Effector memory CD8-positive, alpha-beta T cell (primary cell): ENCODE data around the gene CSNK1A1.
A peak's percentile ranks its signal among the peaks of the same experiment; 100 is the strongest.

Source experiments
- ATAC-seq: fragments of 150-1000 bp; cut with Tn5 transposase; replicated peaks from 2 replicates; pipeline ENCODE4 v1.10.0; 2021; ENCODE audit warnings: mild to moderate bottlenecking, moderate library complexity
- DNase-seq, 3 experiments: peaks; one replicate each; pipeline ENCODE4 v3.0.0; 2021
- H3K27ac Mint-ChIP-seq, 2 donors: one replicate each; pipeline ENCODE4 v1.8.0; 2022; ENCODE audit warnings: mild to moderate bottlenecking in 2 of 2, mixed read lengths in 2 of 2, moderate library complexity in 2 of 2
- H3K27me3 Mint-ChIP-seq, 2 donors: one replicate each; pipeline ENCODE4 v1.8.0; 2022; ENCODE audit warnings: mixed read lengths in 2 of 2
- H3K36me3 Mint-ChIP-seq: one replicate; pipeline ENCODE4 v1.8.0; 2022; ENCODE audit warnings: mild to moderate bottlenecking, moderate library complexity, mixed read lengths; ENCODE audit not compliant: insufficient read depth
- H3K4me1 Mint-ChIP-seq, 2 donors: one replicate each; pipeline ENCODE4 v1.8.0; 2022; ENCODE audit warnings: low read depth in 2 of 2, mixed read lengths in 2 of 2
- H3K4me3 Mint-ChIP-seq, 2 donors: one replicate each; pipeline ENCODE4 v1.8.0; 2022; ENCODE audit warnings: mild to moderate bottlenecking in 2 of 2, mixed read lengths in 2 of 2, moderate library complexity in 2 of 2
- H3K9me3 Mint-ChIP-seq, 2 donors: one replicate each; pipeline ENCODE4 v1.8.0; 2022; ENCODE audit warnings: mixed read lengths in 2 of 2

CSNK1A1 gene

DNA sequence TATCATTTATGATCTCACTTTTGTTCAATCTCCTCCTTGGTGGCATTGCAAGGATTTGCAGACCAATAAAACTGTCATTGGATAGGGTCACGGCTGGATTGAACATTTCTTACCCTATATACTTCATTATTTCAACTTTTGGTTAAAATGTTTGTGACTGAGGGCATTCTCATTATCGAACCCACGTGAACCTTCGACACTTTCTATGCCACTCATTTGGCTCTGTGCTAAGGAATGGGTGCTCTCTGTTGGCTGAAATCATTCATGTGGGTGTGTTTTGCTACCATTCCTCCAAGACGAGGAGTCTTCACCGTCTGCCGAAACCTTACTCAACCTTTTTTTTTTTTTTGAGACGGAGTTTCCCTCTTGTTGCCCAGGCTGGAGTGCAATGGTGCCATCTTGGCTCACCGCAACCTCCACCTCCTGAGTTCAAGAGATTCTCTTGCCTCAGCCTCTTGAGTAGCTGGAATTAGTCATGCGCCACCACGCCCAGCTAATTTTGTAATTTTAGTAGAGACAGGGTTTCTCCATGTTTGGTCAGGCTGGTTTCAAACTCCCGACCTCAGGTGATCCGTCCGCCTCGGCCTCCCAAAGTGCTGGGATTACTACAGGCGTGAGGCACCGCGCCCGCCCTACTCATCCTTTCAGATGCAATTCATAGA, 62.5 kb downstream of the CSNK1A1 start:
- no peaks in the 10 kb centered on the region for H3K36me3 Mint-ChIP-seq
- H3K27ac Mint-ChIP-seq = no peak overlapping the region
- ATAC-seq (no peak), DNase-seq (no peak)
- H3K9me3 Mint-ChIP-seq = no peaks in the 10 kb centered on the region
- no peak overlapping the region for H3K4me3 Mint-ChIP-seq
- no peaks in the 10 kb centered on the region for H3K27me3 Mint-ChIP-seq
- peaks cover 0 to 3% of the 10 kb centered on the region in 2 donors for H3K4me1 Mint-ChIP-seq

DNA sequence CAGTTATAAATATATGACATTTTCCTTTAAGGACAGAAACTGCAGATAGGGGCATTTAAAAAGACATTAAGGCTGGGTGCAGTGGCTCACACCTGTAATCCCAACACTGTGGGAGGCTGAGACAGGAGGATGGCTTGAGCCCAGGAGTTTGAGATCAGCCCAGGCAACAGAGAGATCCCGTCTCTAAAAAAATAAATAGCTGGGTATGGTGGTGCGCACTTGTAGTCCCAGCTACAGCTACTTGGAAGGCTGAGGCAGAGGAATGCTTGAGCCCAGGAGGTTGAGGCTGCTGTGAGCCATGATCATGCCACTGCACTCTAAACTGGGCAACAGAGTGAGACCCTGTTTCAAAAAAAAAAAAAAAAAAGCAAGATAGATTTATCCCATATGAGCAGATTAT, 63.6 kb downstream of the CSNK1A1 start:
- Mint-ChIP-seq H3K27me3 (no peaks in the 10 kb centered on the region), H3K27ac (no peak overlapping the region), H3K36me3 (no peaks in the 10 kb centered on the region), H3K4me1 (peaks cover 0 to 3% of the 10 kb centered on the region in 2 donors), H3K9me3 (no peaks in the 10 kb centered on the region), H3K4me3 (no peak overlapping the region)
- DNase-seq (no peak), ATAC-seq (no peak)

DNA sequence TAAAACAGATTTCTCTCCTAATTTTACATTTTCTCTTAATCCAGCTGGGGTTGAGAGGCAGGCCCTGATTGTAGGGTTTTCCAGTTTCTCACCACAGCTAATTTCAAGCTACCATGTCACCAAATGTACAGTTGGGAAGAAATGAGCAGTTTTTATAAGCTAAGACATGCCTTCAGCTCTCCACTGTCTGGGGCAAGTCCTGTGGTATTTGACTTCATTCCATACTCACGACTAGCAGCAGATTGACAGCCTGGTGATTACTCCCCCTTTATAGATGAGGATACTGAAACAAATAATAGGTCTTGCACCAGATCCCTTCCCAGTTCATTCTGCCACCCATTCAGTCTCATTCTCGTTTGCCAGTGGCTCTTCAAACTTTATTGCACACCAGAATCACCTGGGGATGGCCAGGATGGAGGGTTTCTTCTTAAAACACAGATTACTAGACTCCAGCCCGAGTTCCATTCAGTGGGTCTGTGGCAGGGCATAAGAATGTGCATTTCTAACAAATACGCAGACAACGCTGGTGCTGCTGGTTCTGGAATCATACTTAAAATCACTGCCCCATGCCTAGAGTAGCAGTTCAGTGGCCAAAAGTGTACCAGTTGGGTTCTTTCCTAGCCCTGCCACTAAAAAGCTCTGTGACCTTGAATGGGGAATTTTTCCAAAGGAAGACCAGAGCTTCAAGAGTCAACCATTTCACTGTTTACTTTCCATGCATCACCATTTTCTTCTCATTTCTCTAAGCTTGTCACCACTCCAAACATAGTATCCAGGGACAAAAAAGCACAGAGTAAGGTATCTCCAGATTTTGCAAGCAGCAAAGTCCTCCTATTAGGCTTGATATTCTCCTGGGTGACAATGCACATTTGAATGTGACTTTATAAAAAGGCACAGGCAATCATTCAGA, 64.3 kb downstream of the CSNK1A1 start:
- Mint-ChIP-seq H3K27me3 (peaks cover 4% of the 10 kb centered on the region in 2 donors), H3K36me3 (no peaks in the 10 kb centered on the region), H3K4me3 (no peak overlapping the region), H3K9me3 (no peaks in the 10 kb centered on the region), H3K27ac (peak overlapping the region; percentile 29 to 86), H3K4me1 (peaks cover 0 to 3% of the 10 kb centered on the region in 2 donors)
- no peak for ATAC-seq
- no peak for DNase-seq

DNA sequence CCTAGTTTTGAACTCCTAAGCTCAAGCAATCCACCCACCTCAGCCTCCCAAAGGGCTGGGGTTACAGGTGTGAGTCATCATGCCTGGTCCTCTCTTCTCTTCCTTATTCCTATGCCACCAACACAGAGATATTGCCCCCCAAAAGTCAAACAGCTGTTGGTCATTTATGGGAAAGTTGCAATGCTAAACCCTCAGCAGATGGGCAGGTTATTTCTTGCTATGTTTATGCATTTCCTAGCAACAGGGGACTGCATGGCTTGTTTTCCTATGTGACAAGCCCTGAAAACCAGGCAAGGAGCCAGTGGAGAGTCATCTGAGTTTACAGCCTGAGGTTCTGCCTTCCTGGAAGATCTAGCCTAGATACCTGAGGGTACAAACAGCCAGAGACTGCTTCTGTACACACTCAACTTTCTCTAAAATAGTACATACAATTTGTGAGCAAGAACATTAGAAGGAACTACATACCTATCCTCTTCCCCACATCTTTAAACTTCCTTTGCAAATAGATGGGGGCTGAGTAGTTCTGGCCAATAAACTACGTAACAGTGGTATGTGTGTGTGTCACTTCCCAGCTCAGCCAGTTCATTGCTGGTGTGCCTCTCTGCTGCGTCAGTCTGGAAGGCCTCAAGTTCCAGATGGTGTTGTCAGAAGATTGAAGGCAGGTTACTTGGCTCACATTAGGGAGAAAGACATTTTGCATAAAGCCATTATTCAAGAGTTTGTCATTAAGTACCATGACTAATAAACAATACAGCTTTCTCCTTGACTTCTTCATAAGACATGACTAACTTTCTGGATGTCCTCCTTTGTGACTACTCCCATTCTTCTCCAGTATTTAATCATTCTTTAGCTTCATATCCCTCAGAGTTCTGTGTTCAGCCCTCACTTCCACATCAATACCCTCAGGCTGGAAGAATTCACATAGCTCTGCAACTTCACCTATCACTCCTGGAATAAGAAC, 65.3 kb downstream of the CSNK1A1 start:
- ATAC-seq = no peak
- H3K4me3 Mint-ChIP-seq = no peak overlapping the region
- no peak for DNase-seq

DNA sequence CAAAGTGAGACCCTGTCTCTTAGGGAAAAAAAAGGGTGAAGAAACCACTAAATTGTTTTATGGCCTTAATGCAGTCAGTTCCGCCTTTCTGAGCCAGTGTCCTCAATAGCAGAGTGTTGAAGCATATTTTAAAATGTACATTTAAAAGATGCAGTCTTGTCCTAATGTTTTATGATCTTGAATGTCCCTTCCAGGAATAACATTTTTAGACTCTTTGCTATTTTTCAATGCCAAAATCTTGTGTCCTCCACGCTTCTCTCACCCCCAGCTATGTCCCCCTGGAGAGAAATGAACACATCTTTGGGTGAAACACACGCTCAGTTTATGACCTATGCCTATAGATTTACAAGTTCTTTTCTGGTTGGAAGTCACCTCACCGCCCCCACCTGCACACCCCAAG, 69.8 kb downstream of the CSNK1A1 start:
- Mint-ChIP-seq H3K27ac (no peak overlapping the region), H3K4me3 (no peak overlapping the region), H3K4me1 (no peaks in the 10 kb centered on the region), H3K36me3 (peaks cover 3% of the 10 kb centered on the region), H3K9me3 (no peaks in the 10 kb centered on the region), H3K27me3 (peaks cover 31 to 32% of the 10 kb centered on the region in 2 donors)
- DNase-seq = no peak
- ATAC-seq = no peak

More for the DNA sequence above, 65.3 kb downstream of the CSNK1A1 start:
- Mint-ChIP-seq H3K4me1 (peaks cover 0 to 3% of the 10 kb centered on the region in 2 donors), H3K27ac (peak overlapping the region in 1 of 2 donors; percentile 17), H3K27me3 (peaks cover 10 to 11% of the 10 kb centered on the region in 2 donors), H3K9me3 (no peaks in the 10 kb centered on the region), H3K36me3 (no peaks in the 10 kb centered on the region)

DNA sequence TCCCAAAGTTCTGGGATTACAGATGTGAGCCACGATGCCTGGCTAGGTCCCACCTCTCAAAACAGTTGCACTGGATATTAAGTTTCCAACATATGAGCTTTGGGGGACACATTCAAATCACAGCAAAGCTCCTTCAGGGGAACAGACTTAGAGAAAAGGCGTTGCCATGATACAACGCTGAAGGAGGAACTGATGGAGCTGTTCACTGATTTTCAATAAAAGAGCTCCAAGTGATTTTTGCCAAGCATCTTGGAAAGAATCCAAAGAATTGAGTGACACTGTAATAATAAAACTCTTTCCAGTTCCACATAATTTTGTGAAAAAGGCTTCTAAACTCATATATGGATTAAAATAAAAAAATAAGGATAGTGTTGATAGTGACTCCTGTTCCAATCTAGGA, 72.5 kb downstream of the CSNK1A1 start:
- Mint-ChIP-seq H3K4me1 (no peaks in the 10 kb centered on the region), H3K4me3 (no peak overlapping the region), H3K9me3 (no peaks in the 10 kb centered on the region), H3K36me3 (peaks cover 3% of the 10 kb centered on the region), H3K27ac (no peak overlapping the region), H3K27me3 (peaks cover 31 to 42% of the 10 kb centered on the region in 2 donors)
- DNase-seq (no peak), ATAC-seq (no peak)

DNA sequence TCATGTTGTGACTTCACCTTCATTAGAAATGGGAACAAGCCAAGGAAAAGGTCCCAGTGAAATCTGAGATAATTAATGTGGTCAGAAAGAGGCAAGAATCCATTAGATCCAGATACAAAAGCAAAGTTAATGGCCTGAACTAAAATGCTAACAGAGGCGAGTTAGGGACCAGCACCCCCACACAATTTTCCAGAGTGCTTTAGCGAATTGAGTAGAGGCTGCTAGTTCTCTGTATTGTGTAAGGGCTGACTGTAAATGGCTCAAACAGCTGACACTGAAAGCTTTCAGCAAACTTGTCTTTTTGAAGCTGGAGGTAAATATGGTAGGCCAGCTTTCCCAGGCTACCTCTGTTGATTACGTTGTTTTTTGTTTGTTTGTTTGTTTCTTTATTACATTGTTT, 75.5 kb downstream of the CSNK1A1 start:
- no peak overlapping the region for H3K27ac Mint-ChIP-seq
- ATAC-seq (no peak), DNase-seq (no peak)
- no peaks in the 10 kb centered on the region for H3K9me3 Mint-ChIP-seq
- H3K4me3 Mint-ChIP-seq = no peak overlapping the region
- H3K4me1 Mint-ChIP-seq = no peaks in the 10 kb centered on the region
- peaks cover 24 to 57% of the 10 kb centered on the region in 2 donors for H3K27me3 Mint-ChIP-seq
- peaks cover 3% of the 10 kb centered on the region for H3K36me3 Mint-ChIP-seq

DNA sequence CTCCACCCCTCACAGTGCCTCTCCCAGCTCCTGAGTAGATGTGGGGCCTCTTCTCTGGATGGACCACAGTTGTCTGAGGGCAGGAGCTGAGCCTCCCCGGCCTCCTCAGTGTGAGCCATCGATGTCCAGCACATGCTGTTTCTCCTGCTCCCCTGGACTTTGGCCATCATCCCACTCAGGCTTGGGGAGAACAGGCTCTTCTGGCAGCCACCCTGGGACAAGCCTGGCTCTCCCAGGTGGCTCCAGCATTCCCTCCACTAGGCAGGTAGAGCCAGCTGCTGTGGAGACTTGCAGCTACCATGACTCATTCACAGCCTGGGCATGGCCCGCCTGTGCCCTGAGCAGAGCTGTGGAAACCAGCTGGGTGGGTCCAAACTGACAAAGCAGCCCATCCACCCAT, 77.0 kb downstream of the CSNK1A1 start:
- Mint-ChIP-seq H3K4me1 (no peaks in the 10 kb centered on the region), H3K27ac (no peak overlapping the region), H3K4me3 (no peak overlapping the region), H3K9me3 (no peaks in the 10 kb centered on the region), H3K27me3 (peaks cover 21 to 56% of the 10 kb centered on the region in 2 donors), H3K36me3 (no peaks in the 10 kb centered on the region)
- ATAC-seq (no peak), DNase-seq (no peak)

DNA sequence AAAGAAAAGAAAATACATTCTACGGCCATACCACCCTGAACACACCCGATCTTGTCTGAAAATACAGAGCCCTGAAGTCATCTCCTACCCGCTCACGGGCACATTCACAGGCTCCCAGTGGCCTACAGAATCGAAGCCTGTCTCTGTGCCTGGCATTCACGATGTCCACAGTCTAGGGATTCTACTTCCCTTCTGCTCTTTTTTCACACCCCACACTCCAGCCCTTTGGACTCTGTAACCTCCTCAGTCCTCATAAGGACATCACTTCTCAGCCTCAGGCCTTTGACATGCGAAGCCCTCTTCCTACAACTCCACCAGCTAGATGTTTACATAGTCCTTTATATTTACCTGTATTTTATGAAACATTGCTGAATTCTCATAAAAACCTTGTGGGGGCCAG, 77.8 kb downstream of the CSNK1A1 start:
- DNase-seq (no peak), ATAC-seq (no peak)
- H3K27me3 Mint-ChIP-seq = peaks cover 18 to 51% of the 10 kb centered on the region in 2 donors
- H3K4me3 Mint-ChIP-seq = no peak overlapping the region
- H3K36me3 Mint-ChIP-seq = no peaks in the 10 kb centered on the region
- H3K9me3 Mint-ChIP-seq = no peaks in the 10 kb centered on the region
- no peaks in the 10 kb centered on the region for H3K4me1 Mint-ChIP-seq
- H3K27ac Mint-ChIP-seq = no peak overlapping the region

DNA sequence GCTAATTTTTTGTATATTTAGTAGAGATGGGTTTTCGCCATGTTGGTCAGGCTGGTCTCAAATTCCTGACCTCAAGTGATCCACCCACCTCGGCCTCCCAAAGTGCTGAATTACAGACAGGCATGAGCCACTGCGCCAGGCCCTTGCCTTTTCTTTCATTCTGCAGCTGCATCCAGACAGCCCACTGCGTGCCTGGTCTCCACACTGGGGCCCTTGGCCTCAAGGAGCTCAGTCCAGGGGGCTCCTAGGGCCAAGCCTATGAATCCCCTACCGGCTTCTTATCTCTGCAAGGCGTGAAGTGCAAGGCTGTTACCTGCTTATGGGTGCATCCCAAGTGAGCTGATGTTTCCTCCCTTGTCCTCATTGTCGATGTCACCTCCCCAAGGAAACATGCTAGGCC, 78.8 kb downstream of the CSNK1A1 start:
- peaks cover 17 to 51% of the 10 kb centered on the region in 2 donors for H3K27me3 Mint-ChIP-seq
- no peaks in the 10 kb centered on the region for H3K4me1 Mint-ChIP-seq
- H3K9me3 Mint-ChIP-seq = no peaks in the 10 kb centered on the region
- H3K27ac Mint-ChIP-seq = no peak overlapping the region
- no peaks in the 10 kb centered on the region for H3K36me3 Mint-ChIP-seq
- H3K4me3 Mint-ChIP-seq = no peak overlapping the region
- DNase-seq (no peak), ATAC-seq (no peak)

DNA sequence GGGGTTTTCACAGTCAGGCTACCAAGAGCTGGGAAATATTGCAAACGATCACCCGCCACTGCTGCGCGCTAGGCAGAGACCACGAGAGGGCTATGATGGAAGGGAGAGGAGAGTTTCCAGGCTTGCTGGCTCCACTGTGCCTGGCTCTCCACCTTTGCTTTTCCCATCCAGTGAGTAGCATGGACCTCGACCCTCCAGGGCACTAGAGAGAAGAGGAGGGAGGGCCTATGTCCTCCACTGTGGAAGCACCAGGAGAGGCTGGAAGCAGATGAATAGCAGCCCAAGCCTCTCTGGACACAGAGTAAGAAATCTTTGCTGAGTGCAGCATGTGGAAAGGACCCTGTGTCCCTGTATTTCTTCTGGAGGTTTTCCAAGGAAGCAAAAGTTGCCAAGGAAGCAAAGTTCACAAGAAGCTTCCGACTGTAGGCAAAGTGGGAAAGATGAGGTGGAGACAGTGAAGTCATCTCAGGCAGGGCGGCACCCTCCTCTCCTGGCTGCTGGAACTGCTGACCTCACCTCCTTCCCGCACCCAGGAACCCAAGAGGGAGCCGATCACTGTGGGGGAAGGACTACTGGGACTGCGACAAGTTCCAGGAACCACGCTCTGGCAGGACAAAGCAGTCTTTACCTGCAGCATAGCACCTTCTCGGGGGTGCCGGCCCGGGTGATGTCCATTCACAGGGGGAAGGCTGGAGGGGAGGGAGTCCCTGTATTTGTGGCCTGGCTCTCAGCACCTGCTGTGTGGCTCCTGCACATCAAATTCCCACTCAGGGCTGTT, 79.6 kb downstream of the CSNK1A1 start:
- H3K27ac Mint-ChIP-seq = no peak overlapping the region
- peaks cover 17 to 53% of the 10 kb centered on the region in 2 donors for H3K27me3 Mint-ChIP-seq
- ATAC-seq = no peak
- DNase-seq = no peak
- no peak overlapping the region for H3K4me3 Mint-ChIP-seq
- no peaks in the 10 kb centered on the region for H3K36me3 Mint-ChIP-seq
- H3K4me1 Mint-ChIP-seq = no peaks in the 10 kb centered on the region
- no peaks in the 10 kb centered on the region for H3K9me3 Mint-ChIP-seq

DNA sequence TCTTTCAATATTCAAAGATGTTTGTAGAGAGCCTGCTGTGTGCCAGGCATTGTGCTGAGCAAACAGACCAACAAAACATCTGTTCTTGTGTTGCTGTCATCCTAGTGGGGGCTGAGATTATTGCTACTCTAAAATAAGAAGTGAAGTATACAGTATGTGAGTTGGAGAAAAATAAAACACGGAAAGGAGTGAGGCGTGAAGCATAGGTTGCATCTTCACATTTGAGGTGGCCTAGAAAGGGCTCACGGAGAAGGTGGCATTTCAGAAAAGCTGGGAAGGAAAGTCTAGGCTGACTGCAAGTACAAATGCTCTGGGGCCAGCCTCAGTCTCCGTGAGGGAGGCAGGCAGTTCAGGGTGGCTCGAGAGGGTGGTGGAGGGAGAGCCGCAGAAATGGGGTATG, 80.3 kb downstream of the CSNK1A1 start:
- DNase-seq (no peak), ATAC-seq (no peak)
- peaks cover 17 to 55% of the 10 kb centered on the region in 2 donors for H3K27me3 Mint-ChIP-seq
- no peak overlapping the region for H3K4me3 Mint-ChIP-seq
- no peaks in the 10 kb centered on the region for H3K36me3 Mint-ChIP-seq
- H3K9me3 Mint-ChIP-seq = no peaks in the 10 kb centered on the region
- H3K27ac Mint-ChIP-seq = peak overlapping the region in 1 of 2 donors; percentile 47
- H3K4me1 Mint-ChIP-seq = no peaks in the 10 kb centered on the region
